HG03135 (cell line): ENCODE data around the gene MYO10.
"Not testable (repeated sequence)": the region's sequence is repeated elsewhere in the genome, so short reads cannot be mapped to it uniquely, and the experiment has no call there.

Source experiments
- ATAC-seq: cut with Tn5 transposase; IDR thresholded peaks from one replicate; pipeline ENCODE4 v1.9.1; 2021; ENCODE audit warnings: mild to moderate bottlenecking, moderate library complexity; ENCODE audit not compliant: unreplicated experiment

Gene MYO10

DNA sequence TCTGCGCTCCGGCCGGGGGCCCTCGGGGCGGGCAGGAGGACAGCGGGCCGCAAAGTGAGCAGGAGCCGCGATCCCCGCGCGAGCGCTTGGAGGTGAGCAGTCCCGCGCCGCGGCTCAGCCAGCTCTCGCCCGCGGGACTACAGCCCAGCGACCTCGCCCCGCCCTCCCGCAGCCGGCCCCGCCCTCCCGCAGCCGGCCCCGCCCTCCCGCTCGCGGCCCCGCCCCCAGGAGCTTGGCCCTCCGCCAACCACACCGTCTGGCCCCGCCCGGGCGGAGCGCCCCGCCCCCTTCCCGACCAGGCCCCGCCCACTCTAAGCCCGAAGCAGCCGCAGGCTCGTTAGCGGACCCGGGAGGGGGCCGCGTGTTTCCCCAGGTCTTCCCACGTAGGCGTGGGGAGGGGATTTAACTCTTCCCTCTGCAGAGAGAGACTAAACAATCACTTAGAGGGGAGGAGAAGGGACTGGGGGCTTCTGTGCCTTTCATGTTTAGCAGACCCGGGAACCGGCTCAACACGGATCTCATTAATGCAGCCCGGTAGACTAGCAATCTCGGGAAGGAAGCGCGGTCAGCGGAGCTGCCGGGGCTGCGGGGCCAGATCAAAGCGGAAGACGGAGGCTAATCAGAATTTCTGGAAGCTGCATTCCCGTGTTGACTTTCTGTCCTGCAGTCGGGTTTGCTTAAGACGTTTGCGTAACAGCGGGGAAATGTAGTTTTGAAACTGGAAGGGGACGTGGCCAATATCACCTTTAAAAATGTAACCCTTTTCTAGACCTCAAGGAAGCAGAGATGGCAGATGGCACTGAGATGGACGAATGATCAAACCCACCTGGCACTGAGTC is at the start of gene MYO10:
Gene MYO10 (minus strand): TSS at position 139 of the 839 bp plus-strand sequence. CDS start 480 bp downstream, outside the sequence.
- peak; percentile 69 for ATAC-seq

DNA sequence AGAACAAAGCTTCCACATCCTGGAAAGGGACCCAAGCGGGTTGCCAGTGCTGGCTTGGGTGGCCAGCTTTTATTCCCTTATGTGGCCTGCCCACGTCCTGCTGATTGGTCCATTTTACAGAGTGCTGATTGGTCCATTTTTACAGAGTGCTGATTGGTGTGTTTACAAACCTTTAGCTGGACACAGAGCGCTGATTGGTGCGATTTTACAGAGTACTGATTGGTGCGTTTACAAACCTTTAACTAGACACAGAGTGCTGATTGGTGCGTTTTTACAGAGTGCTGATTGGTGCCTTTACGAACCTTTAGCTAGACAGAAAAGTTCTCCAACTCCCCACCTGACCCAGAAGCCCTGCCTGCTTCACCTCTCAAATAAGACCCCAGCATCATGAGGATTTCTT is 49.2 kb upstream of the MYO10 start:
- ATAC-seq = not testable (repeated sequence)

DNA sequence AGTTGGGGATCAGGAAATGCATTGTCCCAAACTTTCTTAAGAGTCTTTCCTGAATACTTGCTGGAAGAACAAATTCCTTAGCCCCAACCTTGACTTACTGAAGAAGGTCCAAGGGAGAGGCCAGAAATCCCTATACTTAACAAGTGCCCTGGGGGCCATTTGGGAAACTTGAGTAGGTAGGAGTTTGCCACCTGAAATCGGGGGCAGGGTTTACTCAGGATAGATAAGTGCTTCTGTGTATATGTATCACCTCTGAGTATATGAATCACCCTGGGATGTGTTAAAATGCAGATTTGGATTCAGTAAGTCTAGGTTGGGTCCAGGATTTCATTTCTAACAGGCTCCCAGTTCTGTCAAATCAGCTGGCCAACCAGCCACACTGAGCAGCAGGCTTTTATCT is 47.9 kb upstream of the MYO10 start:
- no peak for ATAC-seq

DNA sequence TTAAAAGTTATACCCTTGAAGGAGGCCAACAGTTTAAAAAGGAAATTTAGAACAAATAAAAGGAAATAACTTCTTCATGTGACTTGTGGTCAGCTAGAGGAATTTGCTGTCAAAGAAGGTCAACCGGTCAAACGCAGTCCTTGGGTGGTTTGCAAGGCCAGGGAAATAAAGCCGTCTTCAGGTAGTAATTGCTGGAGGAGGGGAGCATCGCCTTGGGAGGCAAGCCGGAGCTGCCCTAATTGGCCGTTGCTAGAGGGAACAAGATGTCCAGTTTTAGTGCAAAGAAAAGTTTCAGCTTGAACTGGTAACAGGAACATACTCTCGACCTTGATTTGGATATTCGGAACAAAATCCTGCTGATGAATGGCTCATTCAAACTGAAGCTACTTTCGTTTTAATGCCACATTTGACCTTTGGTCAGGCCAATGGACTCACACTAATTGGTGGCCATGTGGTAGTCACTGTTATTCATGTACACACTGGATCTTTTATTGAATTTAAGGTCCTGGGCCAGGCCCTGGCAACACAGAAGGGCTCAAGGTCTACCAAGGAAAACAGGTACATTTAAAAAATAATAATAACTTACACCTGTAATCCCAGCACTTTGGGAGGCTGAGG is 47.0 kb upstream of the MYO10 start:
- no peak for ATAC-seq

DNA sequence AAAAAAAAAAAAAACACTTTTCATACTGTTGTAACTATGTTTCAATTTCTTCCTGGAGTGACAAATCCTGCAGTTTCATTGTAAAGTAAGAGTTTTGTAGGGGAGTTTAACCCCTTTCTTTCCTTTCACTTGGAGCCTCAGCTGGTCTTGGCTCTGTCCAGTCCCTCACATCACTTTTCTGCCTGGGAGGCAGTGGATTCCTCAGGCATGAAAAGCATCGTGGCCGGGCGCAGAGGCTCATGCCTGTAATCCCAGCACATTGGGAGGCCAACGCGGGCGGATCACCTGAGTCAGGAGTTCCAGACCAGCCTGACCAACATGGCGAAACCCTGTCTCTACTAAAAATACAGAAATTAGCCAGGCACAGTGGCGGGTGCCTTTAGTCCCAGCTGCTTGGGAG is 45.6 kb upstream of the MYO10 start:
- no peak for ATAC-seq

DNA sequence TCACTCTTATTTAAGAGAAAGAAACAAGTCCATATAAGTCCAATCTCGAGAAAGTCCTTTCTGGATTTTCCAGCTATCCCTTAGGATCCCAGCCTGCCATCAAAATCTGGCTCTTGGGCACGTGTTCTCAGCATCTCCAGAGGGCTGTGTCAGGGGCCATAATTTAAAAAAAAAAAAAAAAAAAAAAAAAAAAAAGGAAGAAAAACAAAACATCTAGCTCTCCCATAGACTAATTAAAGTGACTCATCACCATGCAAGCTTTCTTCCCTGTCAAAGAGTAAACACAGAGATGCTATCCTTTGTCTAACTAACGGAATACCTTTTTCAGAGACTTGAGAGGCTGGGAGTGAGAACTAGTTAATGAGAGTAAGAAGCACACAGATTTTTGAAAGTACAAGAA is 44.9 kb upstream of the MYO10 start:
- ATAC-seq = no peak

DNA sequence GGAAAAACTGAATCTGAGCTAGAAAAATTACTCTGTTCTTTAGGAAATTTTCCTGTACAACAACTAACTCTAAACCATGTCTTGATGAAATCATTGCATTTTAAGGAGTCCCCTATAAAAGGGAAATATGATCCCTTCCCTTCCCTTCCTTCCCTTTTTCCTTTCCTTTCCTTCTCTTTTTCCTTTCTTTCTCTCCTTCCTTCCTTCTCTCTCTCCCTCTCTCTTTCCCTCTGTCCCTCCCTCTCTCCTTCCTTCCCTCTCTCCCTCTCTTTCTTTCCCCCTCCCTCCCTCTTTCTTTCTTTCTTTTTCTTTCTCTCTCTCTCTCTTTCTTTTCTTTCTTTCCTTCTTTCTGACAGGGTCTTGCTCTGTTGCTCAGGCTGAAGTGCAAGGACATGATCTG is 42.2 kb upstream of the MYO10 start:
- no peak for ATAC-seq

DNA sequence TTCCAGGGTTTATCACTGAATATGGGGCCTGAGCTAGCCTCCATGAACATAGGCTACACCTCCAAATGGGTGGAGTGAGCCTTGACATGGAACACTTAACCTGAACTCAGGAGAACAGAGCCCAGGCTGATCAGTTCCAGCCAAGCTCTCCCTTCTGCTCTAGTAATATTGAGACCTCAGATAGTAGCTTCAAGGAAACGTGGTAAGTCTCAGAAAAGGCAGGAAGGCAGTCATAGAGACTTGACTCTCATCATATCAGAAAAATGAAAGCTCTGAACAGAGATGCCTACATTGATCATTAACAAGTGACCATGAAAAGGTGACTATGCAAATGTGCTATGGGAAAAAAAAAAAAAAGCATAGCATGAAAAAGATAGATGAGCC is 40.5 kb upstream of the MYO10 start:
- ATAC-seq = peak; percentile 76

DNA sequence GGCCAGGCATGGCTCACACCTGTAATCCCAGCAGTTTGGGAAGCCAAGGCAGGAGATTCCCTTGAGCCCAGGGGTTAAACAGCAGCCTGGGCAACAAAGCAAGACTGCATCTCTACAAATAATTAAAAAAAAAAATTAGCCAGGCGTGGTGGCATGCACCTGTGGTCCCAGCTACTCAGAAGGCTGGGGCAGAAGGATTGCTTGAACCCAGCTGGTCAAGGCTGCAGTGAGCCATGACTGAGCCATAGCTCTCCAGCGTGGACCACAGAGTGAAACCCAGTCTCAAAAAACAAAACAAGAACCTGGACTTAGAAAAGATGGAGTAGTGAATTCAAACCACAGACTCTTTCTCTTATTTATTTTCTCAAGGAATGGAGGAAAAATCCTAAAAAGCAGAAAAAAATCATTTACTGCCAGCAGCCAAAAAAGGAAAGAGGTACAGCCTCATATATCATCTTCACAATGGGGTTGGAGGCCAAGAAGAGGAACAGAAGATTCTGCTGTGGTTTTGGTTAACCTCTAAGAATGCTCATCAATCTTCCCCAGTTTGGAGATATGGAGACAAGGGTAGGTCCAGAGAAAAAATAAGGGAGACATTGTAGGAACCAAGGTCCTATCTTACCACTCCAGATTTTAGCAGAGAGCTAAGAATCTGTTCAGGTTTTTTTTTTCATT is 40.0 kb upstream of the MYO10 start:
- ATAC-seq = peak; percentile 83

DNA sequence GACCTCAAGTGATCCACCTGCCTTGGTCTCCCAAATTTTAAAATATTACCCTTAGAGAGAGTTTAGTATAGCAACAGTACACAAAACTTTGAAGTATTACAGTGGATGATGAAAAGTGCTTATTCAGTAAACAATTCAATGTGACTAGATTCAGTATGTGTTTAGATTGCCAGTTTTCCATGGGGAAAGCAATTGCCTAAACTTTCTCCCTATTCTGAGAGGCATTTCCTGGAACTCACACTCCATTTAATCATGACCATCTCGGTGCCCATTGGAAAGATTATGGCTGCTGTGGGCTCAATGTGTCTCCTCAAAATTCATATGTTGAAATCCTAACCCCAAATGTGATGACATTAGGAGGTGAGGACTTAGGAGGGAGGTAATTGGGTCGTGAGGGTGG is 38.9 kb upstream of the MYO10 start:
- ATAC-seq = no peak

DNA sequence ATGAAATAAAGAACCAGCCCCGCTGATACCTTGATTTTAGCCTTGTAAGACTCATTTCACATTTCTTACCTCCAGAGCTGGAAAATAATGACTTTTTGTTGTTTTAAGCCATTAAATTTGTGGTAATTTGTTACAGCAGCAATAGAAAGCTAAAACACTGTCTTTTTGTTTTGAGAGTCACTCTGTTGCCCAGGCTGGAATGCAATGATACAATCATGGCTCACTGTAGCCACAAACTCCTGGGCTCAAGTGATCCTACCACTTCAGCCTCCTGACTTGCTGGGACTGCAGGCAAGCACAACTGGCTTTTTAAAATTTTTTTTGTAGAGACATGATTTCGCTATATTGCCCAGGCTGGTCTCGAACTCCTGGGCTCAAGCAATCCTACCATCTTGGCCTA is 34.7 kb upstream of the MYO10 start:
- ATAC-seq = no peak

DNA sequence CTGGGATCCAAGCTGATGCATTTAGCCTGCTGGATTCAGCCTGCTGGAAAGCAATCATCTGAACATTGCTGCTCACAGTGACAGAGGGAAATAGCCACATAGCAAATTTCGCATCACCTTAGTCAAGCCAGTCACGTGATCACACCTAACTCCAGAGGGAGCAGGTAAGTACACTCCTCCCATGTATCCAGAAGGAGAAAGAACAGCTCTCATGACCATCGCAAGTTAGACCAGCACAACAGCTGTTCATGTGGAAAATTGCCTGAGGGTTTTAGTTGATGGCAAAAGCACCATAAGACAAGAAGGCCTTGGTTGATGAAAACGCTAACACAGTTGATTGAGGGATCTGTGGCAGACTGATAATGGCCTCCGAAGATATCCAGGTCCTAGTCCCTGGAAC is 34.2 kb upstream of the MYO10 start:
- no peak for ATAC-seq

DNA sequence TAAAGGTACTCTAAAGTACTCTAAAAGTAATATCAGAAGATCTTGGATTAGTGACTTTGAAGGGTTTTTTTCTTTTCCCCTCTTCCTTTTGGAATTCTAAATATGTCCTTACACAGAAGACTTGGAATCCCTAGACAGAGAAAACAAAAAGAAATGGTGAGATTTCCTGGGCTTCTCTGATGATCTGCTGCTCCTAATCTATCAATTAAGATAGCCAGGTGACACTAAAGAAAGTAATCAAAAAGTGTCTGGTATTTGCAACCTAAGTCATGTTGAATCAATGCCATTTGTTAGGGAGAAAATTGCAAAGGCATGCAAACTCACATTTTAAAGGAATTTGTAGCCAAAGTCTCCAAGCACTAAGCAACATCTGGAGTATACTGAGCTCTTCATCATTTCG is 29.5 kb upstream of the MYO10 start:
- no peak for ATAC-seq

DNA sequence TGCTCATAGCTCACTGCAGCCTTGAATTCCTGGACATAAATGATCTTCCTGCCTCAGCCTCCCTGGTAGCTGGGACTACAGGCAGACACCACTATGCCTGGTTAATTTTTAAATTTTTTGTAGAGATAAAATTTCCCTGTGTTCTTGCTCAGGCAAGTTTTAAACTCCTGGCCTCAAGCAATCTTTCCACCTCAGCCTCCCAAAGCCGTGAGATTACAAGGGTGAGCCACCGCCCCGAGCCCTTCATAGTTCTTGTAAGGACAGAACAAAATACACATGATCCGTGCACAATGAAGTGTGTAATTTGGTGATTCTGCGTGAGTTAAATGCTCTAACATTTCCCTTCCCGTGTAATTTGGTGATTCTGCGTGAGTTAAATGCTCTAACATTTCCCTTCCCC is 27.7 kb upstream of the MYO10 start:
- ATAC-seq = no peak

DNA sequence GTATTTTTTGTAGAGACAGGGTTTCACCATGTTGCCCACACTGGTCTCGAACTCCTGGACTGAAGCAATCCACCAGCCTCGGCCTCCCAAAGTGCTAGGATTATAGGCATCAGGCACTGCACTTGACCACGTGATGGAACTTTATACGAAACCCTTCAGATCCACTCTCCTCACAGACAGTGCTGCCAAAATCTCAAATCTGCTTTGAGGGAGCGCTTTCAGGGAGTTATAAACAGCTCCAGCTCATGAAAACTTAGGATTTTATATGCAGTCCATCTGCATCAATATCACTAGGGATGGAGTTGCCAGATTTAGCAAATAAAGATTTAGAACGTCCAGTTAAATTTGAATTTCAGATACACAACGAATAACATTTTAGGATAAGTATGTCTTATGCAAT is 25.0 kb upstream of the MYO10 start:
- ATAC-seq = no peak

DNA sequence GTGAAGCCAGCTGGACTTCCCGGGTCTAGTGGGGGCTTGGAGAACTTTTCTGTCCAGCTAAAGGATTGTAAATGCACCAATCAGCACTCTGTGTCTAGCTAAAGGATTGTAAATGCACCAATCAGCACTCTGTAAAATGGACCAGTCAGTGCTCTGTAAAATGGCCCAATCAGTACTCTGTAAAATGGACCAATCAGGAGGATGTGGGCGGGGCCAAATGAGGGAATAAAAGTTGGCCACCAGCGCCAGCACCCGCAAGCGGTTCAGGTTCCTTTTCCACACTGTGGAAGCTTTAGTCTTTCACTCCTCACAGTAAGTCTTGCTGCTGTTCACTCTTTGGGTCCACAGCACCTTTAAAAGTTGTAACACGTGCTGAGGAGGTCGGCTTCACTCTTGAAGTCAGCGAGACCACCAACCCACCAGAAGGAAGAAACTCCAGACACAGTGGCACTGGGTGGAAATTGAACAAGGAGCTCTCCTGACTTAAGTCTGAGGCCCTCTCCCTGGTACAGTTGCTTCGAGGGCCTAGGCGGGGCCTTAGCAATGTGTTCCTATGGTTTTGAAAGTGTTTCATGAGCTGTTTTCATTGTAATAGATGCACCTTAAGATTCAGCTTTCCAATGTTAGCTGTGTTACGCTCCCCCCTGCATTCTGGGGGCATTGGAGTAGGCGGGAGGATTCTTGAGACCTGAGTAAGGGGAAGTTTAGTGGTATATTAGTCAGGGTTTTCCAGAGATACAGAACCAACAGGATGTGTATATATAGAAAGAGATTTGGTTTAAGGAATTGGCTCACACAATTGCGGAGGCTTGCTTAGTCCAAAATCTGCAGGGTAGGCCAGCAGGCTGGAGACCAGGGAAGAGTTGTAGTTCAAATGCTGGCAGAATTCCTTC is 21.5 kb upstream of the MYO10 start:
- no peak for ATAC-seq

DNA sequence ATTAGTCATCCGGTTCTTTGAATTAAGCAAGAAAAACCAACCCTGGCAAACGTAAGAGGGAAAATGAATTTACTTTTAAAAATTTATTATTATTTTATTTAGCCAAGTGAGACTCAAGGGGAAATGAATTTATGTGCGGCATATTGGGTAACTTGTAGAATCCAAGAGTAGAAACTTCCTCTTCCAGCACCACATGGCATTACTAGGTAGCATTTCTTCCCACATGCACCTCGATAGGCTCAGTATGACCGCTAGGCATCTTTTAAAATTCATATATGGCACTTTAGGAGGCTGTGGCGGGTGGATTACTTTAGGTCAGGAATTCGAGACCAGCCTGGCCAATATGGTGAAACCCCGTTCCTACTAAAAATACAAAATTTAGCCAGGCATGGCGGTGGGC is 17.6 kb upstream of the MYO10 start:
- ATAC-seq = no peak

DNA sequence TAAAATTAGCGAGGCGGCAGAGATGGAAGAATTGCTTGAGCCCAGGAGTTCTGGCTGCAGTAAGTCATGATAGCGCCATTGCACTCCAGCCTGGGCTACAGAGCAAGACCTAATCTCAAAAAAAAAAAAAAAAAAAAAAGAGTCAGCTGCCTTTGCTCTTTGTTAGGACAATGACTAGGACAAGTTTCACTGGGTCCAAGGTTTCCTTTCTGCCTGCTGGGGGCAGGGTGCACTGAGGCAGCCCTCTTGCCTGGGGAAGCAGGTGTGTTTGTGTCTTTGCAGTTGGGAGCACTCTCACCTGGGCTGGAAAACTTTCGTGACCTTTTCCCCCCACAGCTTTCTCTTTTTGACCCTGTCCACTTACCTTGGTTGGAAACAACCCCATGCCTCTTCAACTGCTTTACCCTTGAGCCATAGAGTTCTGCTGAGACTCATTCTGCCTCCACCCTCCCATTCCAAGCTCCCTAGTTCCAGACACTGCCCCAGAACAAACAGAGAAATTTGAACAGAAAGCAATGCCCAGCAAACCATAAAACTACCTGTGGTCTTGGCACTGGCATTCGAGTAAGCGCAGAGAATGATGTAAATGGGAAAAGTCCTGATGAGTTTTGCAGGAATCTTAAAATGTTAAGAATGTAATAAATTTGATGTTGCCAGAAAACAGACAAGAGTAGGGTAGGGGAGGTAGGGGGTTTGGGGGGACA is 17.0 kb upstream of the MYO10 start:
- no peak for ATAC-seq

DNA sequence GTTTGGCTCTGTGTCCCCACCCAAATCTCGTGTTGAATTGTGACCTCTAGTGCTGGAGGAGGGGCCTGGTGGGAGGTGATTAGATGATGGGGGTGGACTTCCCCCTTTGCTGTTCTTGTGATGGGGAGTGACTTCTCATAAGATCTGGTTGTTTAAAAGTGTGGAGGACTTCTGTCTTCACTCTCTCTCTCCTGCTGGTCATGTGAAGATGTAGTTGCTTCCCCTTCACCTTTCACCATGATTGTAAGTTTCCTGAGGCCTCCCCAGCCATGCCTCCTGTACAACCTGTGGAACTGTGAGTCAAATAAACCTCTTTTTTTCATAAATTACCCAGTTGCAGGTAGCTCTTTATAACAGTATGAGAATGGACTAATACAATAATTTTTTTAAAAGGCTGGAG is 10.6 kb upstream of the MYO10 start:
- no peak for ATAC-seq

DNA sequence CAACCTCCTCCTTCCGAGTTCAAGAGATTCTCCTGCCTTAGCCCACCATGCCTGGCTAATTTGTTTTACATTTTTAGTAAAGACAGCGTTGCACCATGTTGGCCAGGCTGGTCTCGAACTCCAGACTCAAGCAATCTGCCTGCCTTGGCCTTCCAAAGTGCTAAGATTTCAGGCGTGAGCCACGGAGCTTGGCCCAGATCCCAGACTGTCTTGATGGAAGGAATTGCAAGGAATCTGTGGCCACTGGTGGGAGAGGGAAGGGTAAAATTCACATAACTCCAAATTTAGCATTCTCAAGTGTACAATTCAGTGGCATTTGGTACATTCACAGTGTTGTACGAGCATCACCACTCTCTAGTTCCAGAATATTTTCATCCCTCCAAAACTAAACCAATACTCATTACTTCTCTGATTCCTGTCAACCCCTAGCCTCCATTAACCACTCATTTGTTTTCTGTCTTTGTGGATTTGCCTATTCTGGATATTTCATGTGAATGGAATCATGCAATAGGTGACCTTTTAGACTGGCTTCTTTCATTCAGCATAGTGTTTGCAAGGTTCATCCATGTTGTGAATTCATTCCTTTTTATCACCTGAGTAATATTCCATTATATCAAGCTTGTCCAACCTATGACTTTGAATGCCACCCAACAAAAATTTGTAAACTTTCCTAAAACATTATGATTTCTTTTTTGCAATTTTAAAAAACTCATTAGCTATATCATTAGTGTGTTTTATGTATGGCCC is 8.9 kb upstream of the MYO10 start:
- no peak for ATAC-seq
